ENCODE data around the gene FBXO31.

GRCh38 chr16:87418216-87418615 is 34.6 kb upstream of the FBXO31 start:
- TF ChIP-seq CTCF (IDR thresholded peaks at IDR 0.05) (no peak), POLR2A (IDR thresholded peaks at IDR 0.05) (no peak), POLR2AphosphoS5 (IDR thresholded peaks at IDR 0.05) (no peak)
